Body of pancreas (tissue), 4 donors: ENCODE data around the gene PHF12. TPM values are rescaled to one million over a fixed set of nuclear protein-coding genes. Genes with fewer than 3 reads are reported as not detected.

Source experiments
- ATAC-seq: fragments of 150-250 bp; one replicate; pipeline ENCODE4 v1.9.1; 2016
- DNase-seq, 4 donors: peaks; one replicate each; pipeline ENCODE4 v3.0.0-alpha.2; 2019
- H3K27ac ChIP-seq, 4 donors: fragments of 200-600 bp; sonication (generic); 1 replicate in 3 of 4; 2 replicates in 1 of 4; pipeline versions ENCODE4 v1.5.1 to v1.6.1; 2016 to 2019; ENCODE audit warnings: mild to moderate bottlenecking in 1 of 4, mixed read lengths in 1 of 4, moderate library complexity in 1 of 4
- H3K27me3 ChIP-seq, 2 donors: fragments of 200-600 bp; sonication (generic); one replicate each; pipeline ENCODE4 v1.6.0; 2016; ENCODE audit warnings: mild to moderate bottlenecking in 1 of 2
- H3K36me3 ChIP-seq, 2 donors: fragments of 200-600 bp; sonication (generic); replicated peaks in 1 of 2; 2 replicates each; pipeline ENCODE4 v1.5.1; 2016; ENCODE audit warnings: low read depth in 2 of 2; ENCODE audit not compliant: insufficient read depth in 1 of 2
- H3K4me1 ChIP-seq: fragments of 200-600 bp; sonication (generic); one replicate; pipeline ENCODE4 v1.6.0; 2016
- H3K4me3 ChIP-seq, 2 donors: fragments of 200-600 bp; sonication (generic); 1 replicate in 1 of 2; 2 replicates in 1 of 2; pipeline ENCODE4 v1.5.1; 2016 to 2019
- H3K9me3 ChIP-seq, 3 donors: fragments of 200-600 bp; sonication (generic); 1 replicate in 2 of 3; 2 replicates in 1 of 3; pipeline ENCODE4 v1.5.1; 2016
- CTCF ChIP-seq, 7 experiments: fragments of 450-650 bp in 4 of 7; fragments of 200-600 bp in 3 of 7; sonication (generic) in 3 of 7; IDR thresholded peaks; one replicate each; pipeline ENCODE4 v1.5.1; 2016 to 2019; ENCODE audit warnings: antibody characterized with exemption in 7 of 7
- POLR2A ChIP-seq, 3 donors: fragments of 450-650 bp; IDR thresholded peaks; one replicate each; pipeline ENCODE4 v1.6.1; 2016; ENCODE audit warnings: antibody characterized with exemption in 3 of 3, mild to moderate bottlenecking in 2 of 3
- WGBS, 2 donors: methylation state at CpG; one replicate each; pipeline ENCODE4 v1.1.5; 2017; 5-methylcytosine and 5-hydroxymethylcytosine counted together
- intact Hi-C: fragments of 100-400 bp; cut with DNase I; formaldehyde crosslinking; loops from one replicate; pipeline ENCODE4 v1.15.1; 2023
- total RNA-seq, 2 donors: library from RNA; depleted of rRNA; stranded (reverse); fragments of >200 nt; gene quantifications; one replicate each; pipeline ENCODE4 v1.1.0, GENCODE V29; 2016

The PHF12 gene
- total RNA-seq, 2 donors from 2014 or later = 22.1 to 56.4 TPM

- DNase-seq (peak; percentile 92 to 97 (median 94)), ATAC-seq (peak; percentile 93)
- peak; percentile 75 to 99 (median 93) for TF ChIP-seq CTCF (IDR thresholded peaks at IDR 0.05)
- TF ChIP-seq POLR2A (IDR thresholded peaks at IDR 0.05) = no peak
- H3K27me3 ChIP-seq = no peaks in the 10 kb centered on the region
- peak within 1 kb of the TSS; percentile 47 to 54 for H3K4me3 ChIP-seq
- intact Hi-C loops = no loop called here
- H3K4me1 ChIP-seq = peaks cover 31% of the 10 kb centered on the region
- peaks cover 0 to 10% of the 10 kb centered on the region in 2 donors for H3K36me3 ChIP-seq
- 0 to 1% methylated on average over 1 to 47 of the region's 55 CpGs for WGBS, 2 donors
- no peaks in the 10 kb centered on the region for H3K9me3 ChIP-seq
- peak within 1 kb of the TSS; percentile 13 to 87 (median 85) for H3K27ac ChIP-seq
These were observed 48.3 kb downstream of the PHF12 start, which contains the start of gene DHRS13 for GRCh38 chr17:28902819-28903545. DHRS13 (minus strand) TSS chr17:28903079; CDS start chr17:28902944, 135 bp downstream.

DNA sequence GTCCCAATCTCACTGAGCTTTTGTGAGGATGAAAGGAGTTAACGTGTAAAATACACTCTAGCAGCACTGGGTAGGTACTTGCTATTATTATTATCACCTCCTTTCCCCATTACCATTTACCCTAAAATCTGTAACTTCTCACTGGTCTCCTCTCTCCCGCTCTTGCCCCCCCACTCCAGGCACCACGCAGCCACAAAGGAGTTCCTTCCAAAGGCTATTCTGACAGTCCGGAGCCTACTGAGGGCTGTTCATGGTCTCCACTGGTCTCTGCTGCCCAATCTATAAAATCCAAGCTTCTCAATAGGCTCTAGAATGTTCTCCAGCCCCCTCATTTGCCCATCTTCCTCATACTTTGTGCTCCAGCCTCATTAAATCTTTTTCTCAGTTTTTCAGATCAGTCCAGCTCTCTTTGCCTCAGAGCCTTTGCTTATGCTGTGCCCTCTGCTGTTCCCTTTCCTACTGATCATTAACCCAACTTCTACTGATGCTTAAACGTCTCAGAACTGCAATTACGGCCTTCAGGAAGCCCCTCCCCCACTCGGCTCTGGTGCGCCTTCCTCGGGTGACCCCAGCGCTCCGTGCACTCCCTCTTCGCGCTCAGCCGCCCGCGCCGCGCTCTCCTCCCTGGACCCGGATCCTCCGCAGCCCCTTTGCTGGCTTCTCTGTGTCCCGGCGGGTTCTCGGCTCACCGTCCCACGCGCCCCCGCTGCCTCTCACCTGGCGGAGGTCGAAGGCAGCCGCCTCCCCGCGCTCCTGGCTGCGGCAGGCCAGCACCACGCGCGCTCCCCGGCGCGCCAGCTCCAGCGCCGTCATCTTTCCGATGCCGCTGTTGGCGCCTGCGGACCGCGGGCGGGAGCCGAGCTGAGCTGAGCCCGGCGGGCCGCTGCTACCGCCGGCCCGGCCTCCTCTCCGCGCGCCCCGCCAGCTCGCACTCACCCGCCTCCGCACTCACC lies 49.2 kb downstream of the PHF12 start:
- Histone ChIP-seq H3K4me3 (peak overlapping the region; percentile 47 to 54), H3K27ac (peak overlapping the region; percentile 13 to 87 (median 85)), H3K9me3 (no peaks in the 10 kb centered on the region), H3K36me3 (peaks cover 0 to 8% of the 10 kb centered on the region in 2 donors), H3K4me1 (peaks cover 34% of the 10 kb centered on the region), H3K27me3 (no peaks in the 10 kb centered on the region)
- intact Hi-C loops = no loop called here
- WGBS, 2 donors = 5 to 12% methylated on average over 21 to 55 of the region's 62 CpGs
- DNase-seq (peak in 3 of 4 donors; percentile 42 to 59 (median 44)), ATAC-seq (peak; percentile 47)
- TF ChIP-seq POLR2A (IDR thresholded peaks at IDR 0.05) = peak in 2 of 3 donors; percentile 13 to 15
- no peak for TF ChIP-seq CTCF (IDR thresholded peaks at IDR 0.05)

DNA sequence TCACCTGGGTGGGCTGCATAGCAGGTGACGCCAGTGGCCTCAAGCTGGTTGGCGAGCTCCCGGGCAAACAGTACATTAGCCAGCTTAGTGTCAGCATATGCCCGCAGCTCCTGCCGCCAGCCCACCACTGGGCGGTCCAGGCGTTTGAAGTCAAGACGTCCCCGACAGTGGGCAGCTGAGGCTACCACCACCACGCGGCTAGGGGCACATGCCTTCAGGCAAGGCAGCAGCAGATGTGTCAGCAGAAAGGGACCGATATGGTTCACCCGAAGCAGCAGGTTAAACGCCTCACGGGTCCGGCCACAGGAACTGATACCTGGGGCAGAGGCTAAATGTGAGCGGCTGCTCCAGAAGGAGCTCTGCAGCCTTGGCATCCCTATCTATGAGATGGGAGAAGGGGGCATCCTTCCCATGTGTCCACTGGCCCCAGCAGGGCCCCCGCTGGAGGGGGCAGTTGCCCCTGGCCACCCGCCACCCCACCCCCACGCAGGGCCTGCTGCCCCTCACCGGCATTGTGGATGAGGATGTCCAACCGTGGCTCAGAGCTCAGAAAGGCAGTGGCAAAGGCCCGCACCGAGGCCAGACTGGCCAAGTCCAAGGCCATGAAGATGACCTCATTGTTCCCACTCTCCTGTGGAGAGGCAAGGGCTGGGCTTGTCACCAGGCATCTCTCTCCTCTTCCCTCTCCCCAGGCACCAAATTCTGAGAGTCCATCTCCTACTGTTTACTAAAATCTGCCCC lies 50.2 kb downstream of the PHF12 start:
- ATAC-seq = no peak

More for the DNA sequence above, 50.2 kb downstream of the PHF12 start:
- Histone ChIP-seq H3K4me1 (peaks cover 41% of the 10 kb centered on the region), H3K9me3 (no peaks in the 10 kb centered on the region), H3K27me3 (no peaks in the 10 kb centered on the region), H3K36me3 (peaks cover 0 to under 1% of the 10 kb centered on the region in 2 donors), H3K4me3 (no peak overlapping the region), H3K27ac (no peak overlapping the region)
- DNase-seq = peak in 1 of 4 donors; percentile 31
- intact Hi-C loops = no loop called here
- WGBS, 2 donors = 83 to 85% methylated on average over 12 to 21 of the region's 24 CpGs
- TF ChIP-seq CTCF (IDR thresholded peaks at IDR 0.05) = no peak
- no peak for TF ChIP-seq POLR2A (IDR thresholded peaks at IDR 0.05)
